ENCODE results near the gene POLR3H.
"Not testable (repeated sequence)": the region's sequence is repeated elsewhere in the genome, so short reads cannot be mapped to it uniquely, and the experiment has no call there.

The POLR3H gene

GRCh38 chr22:41543854-41544670 lies at the start of gene POLR3H:
Gene POLR3H, minus strand, starts transcription at chr22:41544470. Its CDS starts 369 bp downstream, at chr22:41544101.
- DNase-seq: peak; percentile 94

- DNase-seq: not testable (repeated sequence)
Measured at GRCh38 chr22:41593336-41593960, 49.2 kb upstream of the POLR3H start.

- DNase-seq: peak; percentile 98
Measured at GRCh38 chr22:41589391-41590241, 45.3 kb upstream of the POLR3H start, which contains the start of gene PMM1. Gene PMM1, minus strand, starts transcription at chr22:41589840. Its CDS starts 35 bp downstream, at chr22:41589805.

GRCh38 chr22:41587347-41587723 lies 43.1 kb upstream of the POLR3H start:
- DNase-seq: no peak

- DNase-seq: no peak
Measured at GRCh38 chr22:41585898-41586297, 41.6 kb upstream of the POLR3H start.

GRCh38 chr22:41584881-41585280 lies 40.6 kb upstream of the POLR3H start:
- DNase-seq: no peak

- DNase-seq: no peak
Measured at GRCh38 chr22:41582694-41583093, 38.4 kb upstream of the POLR3H start.

- DNase-seq: no peak
Measured at GRCh38 chr22:41579997-41580355, 35.7 kb upstream of the POLR3H start.

GRCh38 chr22:41579297-41579996 lies 35.2 kb upstream of the POLR3H start:
- DNase-seq: no peak

GRCh38 chr22:41578818-41579217 lies 34.5 kb upstream of the POLR3H start:
- DNase-seq: no peak

GRCh38 chr22:41578114-41578513 lies 33.8 kb upstream of the POLR3H start:
- no peak for DNase-seq

- no peak for DNase-seq
Measured at GRCh38 chr22:41576877-41577276, 32.6 kb upstream of the POLR3H start.

- no peak for DNase-seq
Measured at GRCh38 chr22:41575533-41575932, 31.3 kb upstream of the POLR3H start.

GRCh38 chr22:41574847-41575381 lies 30.6 kb upstream of the POLR3H start:
- DNase-seq: no peak

GRCh38 chr22:41573677-41574076 lies 29.4 kb upstream of the POLR3H start:
- no peak for DNase-seq

- not testable (repeated sequence) for DNase-seq
Measured at GRCh38 chr22:41572305-41572704, 28.0 kb upstream of the POLR3H start.

GRCh38 chr22:41571786-41572185 lies 27.5 kb upstream of the POLR3H start:
- no peak for DNase-seq

- DNase-seq: no peak
Measured at GRCh38 chr22:41570221-41570620, 26.0 kb upstream of the POLR3H start.

- DNase-seq: no peak
Measured at GRCh38 chr22:41568811-41569210, 24.5 kb upstream of the POLR3H start.

- DNase-seq: no peak
Measured at GRCh38 chr22:41567512-41567768, 23.2 kb upstream of the POLR3H start.

GRCh38 chr22:41565403-41566054 lies 21.3 kb upstream of the POLR3H start:
- no peak for DNase-seq

- DNase-seq: no peak
Measured at GRCh38 chr22:41564563-41564962, 20.3 kb upstream of the POLR3H start.
